ENCODE data around the gene COL5A3. TPM values are rescaled to one million over a fixed set of nuclear protein-coding genes. Genes with fewer than 3 reads are reported as not detected.

The COL5A3 gene
- total and polyA plus RNA-seq, 12 donors: 0.61 to 26.2 (median 6.8) TPM

DNA sequence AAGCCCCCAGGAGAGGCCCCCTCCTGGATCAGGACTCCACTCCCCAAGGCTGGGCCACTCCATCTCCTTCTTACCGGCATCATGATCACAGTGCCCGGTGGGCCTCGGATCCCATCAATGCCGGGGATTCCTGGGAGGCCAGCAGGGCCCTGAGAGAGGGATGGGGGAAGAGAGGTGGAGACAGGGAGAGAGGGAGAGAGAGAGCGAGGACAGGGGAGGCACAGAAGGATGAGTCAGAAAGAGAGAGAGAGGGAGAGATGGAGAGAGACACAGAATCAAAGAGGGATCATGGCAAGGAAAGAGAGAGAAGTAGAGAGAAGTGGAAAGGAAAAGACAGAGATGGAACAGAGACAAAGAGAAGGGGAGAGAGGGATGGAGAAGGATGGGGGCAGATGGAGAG lies 13.8 kb downstream of the COL5A3 start:
- H3K27me3 ChIP-seq: no peaks in the 10 kb centered on the region
- intact Hi-C loops (cut with DNase I): loop anchor here in 1 of 2 donors (5.0 kb wide), 1 partner anchor 59 kb away; the partner anchor contains the start of gene OLFM2
- no peaks in the 10 kb centered on the region for H3K4me1 ChIP-seq (replicated peaks in 1 of 2)
- H3K27ac ChIP-seq: no peak overlapping the region
- no peaks in the 10 kb centered on the region for H3K36me3 ChIP-seq (replicated peaks in 1 of 2)
- H3K4me3 ChIP-seq: no peak overlapping the region
- TF ChIP-seq, protein P1, sequence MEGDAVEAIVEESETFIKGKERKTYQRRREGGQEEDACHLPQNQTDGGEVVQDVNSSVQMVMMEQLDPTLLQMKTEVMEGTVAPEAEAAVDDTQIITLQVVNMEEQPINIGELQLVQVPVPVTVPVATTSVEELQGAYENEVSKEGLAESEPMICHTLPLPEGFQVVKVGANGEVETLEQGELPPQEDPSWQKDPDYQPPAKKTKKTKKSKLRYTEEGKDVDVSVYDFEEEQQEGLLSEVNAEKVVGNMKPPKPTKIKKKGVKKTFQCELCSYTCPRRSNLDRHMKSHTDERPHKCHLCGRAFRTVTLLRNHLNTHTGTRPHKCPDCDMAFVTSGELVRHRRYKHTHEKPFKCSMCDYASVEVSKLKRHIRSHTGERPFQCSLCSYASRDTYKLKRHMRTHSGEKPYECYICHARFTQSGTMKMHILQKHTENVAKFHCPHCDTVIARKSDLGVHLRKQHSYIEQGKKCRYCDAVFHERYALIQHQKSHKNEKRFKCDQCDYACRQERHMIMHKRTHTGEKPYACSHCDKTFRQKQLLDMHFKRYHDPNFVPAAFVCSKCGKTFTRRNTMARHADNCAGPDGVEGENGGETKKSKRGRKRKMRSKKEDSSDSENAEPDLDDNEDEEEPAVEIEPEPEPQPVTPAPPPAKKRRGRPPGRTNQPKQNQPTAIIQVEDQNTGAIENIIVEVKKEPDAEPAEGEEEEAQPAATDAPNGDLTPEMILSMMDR (IDR thresholded peaks at IDR 0.05): no peak
- no peak for TF ChIP-seq POLR2A (IDR thresholded peaks at IDR 0.05)
- WGBS, 4 donors: 63 to 72% (median 65%) methylated on average over 5 of the region's 5 CpGs
- DNase-seq: no peak
- no peaks in the 10 kb centered on the region for H3K9me3 ChIP-seq (replicated peaks in 1 of 3)

DNA sequence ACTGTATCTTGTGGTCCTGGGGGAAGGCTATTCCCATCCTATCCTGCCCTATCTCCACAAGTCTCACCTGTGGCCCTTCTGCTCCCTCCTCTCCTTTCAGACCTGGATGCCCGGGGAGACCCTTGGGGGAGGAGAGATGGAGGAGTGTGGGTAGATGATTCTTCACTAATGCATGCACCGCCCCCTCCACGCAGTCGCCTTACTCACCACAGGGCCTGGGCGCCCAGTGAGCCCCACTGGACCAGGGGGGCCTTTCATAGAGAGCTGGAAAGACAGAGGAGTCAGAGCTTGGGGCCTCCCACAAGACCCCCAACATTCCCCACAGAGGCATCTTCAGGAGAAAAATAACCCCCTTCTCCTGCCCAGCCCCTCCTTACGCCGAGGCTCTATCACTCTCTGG lies 14.3 kb downstream of the COL5A3 start:
- 66 to 79% (median 78%) methylated on average over 3 to 7 of the region's 7 CpGs for WGBS, 4 donors
- Histone ChIP-seq H3K4me3 (no peak overlapping the region), H3K27ac (no peak overlapping the region), H3K36me3 (replicated peaks in 1 of 2) (no peaks in the 10 kb centered on the region), H3K4me1 (replicated peaks in 1 of 2) (no peaks in the 10 kb centered on the region), H3K27me3 (no peaks in the 10 kb centered on the region), H3K9me3 (replicated peaks in 1 of 3) (no peaks in the 10 kb centered on the region)
- intact Hi-C loops (cut with DNase I): loop anchor here in 1 of 2 donors (5.0 kb wide), 1 partner anchor 59 kb away; the partner anchor contains the start of gene OLFM2
- no peak for TF ChIP-seq POLR2A (IDR thresholded peaks at IDR 0.05)
- TF ChIP-seq, protein P1 (IDR thresholded peaks at IDR 0.05): no peak
- DNase-seq: no peak

DNA sequence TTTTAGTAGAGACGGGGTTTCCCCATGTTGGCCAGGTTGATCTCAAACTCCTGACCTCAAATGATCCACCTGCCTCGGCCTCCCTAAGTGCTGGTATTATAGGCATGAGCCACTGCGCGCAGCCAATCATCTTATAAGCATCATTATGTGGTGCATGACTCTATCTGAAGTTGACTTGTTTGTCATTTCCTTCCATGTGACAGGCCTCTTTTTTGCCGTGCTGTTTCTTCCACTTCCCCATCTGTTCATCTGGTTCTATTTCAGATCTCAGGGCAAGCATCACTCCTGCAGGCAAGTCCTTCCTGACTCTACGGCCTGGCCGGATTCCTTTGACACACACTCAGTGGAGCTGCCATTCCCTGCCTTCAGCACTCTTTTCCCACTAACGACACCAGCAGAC lies 15.2 kb downstream of the COL5A3 start:
- intact Hi-C loops (cut with DNase I): loop anchor here in 1 of 2 donors (5.0 kb wide), 1 partner anchor 58 kb away; the partner anchor contains the start of gene OLFM2
- 78 to 81% (median 79%) methylated on average over 8 of the region's 8 CpGs for WGBS, 4 donors
- Histone ChIP-seq H3K4me3 (no peak overlapping the region), H3K27ac (no peak overlapping the region), H3K4me1 (replicated peaks in 1 of 2) (no peaks in the 10 kb centered on the region), H3K36me3 (replicated peaks in 1 of 2) (no peaks in the 10 kb centered on the region), H3K9me3 (replicated peaks in 1 of 3) (no peaks in the 10 kb centered on the region), H3K27me3 (no peaks in the 10 kb centered on the region)
- no peak for DNase-seq
- no peak for TF ChIP-seq POLR2A (IDR thresholded peaks at IDR 0.05)
- TF ChIP-seq, protein P1 (IDR thresholded peaks at IDR 0.05): no peak

DNA sequence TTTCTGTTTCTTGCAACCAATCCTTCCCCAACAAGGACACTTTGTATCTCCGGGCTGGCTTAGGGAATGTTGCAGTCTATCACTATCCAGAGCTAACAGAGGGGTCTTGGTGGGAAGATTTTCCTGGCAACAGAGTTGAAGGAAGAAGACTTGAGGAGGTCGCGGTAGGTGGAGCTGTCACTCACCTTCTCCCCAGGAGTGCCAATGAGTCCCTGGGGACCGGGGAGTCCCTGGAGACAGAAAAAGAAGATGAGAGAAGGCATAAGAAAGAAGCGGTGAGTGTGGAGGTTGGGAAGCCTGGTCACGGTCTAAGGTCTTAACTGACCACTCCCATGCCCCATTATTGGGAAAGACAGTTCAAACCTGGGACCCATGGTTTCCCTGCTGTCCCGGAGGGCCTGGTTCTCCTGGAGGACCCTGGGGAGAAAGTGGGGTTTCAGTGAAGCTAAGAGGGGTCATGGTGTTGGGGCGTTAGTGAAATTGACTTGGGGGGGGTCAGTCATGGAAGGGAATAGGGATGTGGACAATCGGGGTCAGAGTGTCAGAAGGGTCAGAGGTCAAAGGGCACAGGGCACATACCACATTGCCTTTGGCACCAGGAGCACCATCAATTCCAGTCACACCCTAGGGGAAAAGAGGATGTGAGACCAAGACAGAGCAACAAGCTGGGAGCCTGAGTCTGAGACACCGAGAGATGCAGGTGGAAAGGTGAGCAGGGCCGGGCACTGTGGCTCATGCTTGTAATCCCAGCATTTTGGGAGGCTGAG lies 18.7 kb downstream of the COL5A3 start:
- H3K27ac ChIP-seq: no peak overlapping the region
- H3K4me1 ChIP-seq (replicated peaks in 1 of 2): no peaks in the 10 kb centered on the region
- intact Hi-C loops (cut with DNase I): no loop called here
- H3K36me3 ChIP-seq (replicated peaks in 1 of 2): no peaks in the 10 kb centered on the region
- H3K4me3 ChIP-seq: no peak overlapping the region
- no peak for TF ChIP-seq POLR2A (IDR thresholded peaks at IDR 0.05)
- TF ChIP-seq, protein P1 (IDR thresholded peaks at IDR 0.05): no peak
- H3K9me3 ChIP-seq (replicated peaks in 1 of 3): no peaks in the 10 kb centered on the region
- 78 to 85% (median 80%) methylated on average over 11 of the region's 11 CpGs for WGBS, 4 donors
- no peaks in the 10 kb centered on the region for H3K27me3 ChIP-seq
- no peak for DNase-seq
